ENCODE data around the gene BCL2L1.
"Not testable (repeated sequence)": the region's sequence is repeated elsewhere in the genome, so short reads cannot be mapped to it uniquely, and the experiment has no call there.

The BCL2L1 gene

DNA sequence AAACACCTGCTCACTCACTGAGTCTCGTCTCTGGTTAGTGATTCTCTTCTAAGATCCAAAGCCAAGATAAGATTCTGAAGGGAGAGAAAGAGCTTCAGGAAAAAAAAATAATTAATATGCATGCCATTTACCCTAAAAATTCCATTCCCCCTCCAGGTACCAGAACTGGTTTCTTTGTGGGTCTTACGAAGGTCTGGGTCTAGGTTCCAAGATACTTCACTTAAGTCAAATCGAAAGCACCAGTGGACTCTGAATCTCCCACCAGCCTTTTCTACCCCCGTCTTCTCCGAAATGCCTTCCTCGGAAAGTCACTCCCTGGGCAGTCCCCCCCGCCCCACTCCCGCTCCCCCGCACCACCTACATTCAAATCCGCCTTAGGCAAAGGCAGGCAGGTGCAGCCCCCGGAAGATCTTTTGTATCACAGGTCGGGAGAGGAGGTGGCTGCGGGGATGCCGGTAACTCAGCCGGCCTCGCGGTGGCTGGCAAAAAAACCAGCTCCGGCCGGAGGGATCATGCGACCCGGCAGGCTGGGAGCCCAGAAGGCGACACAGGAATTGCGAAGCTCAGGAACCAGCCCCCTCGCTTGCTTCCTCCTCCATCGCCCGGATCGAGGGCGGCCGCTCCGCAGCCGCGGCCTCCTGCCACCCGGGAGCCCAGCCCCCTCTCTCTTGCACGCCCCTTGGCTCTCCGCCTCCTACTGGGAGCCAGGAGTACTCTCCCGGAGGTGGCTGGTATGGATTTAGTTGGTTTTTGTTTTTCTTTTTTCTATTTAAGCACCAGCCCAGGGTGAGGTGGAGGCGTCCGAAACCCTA lies at the start of gene BCL2L1:
Gene BCL2L1, minus strand, starts transcription at position 612 of the 812 bp plus-strand sequence. CDS start 650 bp downstream, outside the sequence.
- peak; percentile 78 for DNase-seq

DNA sequence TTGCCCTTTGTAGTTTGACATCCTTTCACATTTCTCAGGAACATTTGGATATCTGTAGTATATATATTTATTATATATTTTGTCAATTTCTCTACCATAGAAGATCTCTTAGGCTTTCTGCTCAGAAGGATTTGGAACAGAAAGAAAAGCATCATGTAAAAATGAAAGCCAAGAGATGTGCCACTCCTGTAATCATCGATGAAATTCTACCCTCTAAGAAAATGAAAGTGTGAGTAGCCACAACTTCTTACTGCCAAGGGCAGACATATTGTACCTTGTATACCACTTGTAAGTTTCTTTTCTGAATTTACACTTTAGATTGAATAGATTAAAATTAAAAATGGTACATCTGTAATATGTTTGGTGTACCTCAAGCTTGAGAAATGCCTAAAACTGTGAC lies 47.6 kb upstream of the BCL2L1 start:
- DNase-seq, result no peak

DNA sequence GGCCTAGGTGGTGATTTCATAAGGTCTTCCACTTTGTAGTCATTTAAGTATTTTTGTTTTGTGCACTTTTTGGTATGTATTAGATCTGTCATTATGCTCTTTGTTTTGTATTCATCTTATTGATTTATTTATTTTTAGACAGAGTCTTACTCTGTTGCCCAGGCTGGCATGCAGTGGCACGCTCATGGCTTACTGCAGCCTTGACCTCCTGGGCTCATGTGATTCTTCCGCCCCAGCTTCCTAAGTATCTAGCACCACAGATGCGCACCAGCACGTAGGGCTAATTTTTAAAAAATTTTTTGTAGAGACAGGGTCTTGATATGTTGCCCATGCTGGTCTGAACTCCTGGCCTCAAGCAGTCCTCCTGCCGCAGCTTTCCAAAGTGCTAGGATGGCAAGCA lies 47.0 kb upstream of the BCL2L1 start:
- DNase-seq, result no peak

DNA sequence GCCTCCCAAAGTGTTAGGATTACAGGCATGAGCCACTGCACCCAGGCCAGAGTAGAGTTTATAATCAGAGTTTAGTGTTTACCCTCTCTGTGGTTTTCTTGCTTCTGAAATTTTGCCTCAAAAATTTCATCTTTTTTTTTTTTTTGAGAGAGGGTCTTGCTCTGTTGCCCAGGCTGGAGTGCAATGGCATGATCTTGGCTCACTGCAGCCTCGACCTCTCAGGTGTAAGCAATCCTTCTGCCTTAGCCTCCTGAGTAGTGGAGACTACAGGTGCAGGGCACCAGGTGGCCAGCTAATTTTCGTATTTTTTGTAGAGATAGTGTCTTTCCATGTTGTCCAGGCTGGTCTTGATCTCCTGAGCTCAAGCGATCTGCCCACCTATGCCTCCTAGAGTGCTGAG lies 45.1 kb upstream of the BCL2L1 start:
- no peak for DNase-seq

DNA sequence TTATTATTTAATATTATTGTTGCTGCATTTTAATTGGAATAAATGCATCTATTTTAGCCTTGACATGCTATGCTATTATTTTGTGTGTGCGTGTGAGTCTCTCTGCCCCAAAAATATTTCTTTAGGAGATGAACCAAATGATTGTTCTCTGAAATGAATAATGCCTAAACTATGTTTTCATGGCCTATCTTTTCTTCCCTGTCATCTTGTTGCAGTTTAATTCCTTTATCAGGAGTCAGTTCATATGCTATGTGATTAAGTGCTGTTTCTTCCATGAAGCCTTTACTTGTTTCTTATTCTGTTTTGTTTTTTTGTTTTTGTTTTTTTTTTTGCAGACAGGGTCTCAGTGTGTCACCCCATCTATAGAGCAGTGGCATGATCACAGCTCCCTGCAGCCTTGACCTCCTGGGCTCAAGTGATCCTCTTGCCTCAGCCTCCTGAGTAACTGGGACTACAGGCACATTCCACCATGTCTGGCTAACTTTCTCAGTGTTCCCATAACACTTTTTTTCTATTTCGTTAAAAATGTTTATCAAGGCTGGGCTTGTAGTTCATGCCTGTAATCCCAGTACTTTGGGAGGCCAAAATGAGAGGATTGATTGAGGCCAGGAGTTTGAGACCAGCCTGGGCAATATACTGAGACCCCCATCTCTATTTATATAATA lies 42.1 kb upstream of the BCL2L1 start:
- DNase-seq, result peak; percentile 25

DNA sequence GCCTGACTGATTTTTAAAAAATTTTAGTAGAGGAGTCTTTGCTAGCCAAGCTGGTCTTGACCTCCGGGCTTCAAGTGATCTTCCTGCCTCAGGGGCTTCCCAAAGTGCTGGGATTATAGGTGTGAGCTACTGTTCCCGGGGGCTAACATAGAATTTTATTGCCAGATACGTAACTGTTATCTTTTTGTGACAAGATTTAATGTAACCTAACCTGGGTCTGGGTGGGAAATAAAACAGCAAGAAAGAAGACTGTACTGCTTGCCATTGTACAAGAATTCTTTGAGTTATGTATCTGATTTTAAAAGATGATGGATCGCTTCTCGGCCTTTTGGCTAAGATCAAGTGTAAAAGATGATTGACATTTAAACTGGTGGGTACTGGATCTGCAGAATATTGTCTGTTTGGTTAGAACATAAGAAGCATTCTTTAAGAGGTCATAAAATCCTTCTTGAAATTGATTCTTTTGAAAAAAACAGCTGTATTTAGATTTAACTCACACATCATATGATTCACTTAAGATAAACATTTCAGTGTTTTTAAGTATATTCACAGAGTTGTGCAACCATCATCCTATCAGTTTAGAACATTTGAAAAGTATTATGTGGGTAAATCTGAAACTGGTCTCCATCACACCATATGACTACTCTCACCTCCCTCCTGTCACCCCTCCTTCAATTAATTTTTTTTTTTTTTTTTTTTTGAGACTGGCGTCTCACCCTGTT lies 38.0 kb upstream of the BCL2L1 start:
- DNase-seq, result no peak

DNA sequence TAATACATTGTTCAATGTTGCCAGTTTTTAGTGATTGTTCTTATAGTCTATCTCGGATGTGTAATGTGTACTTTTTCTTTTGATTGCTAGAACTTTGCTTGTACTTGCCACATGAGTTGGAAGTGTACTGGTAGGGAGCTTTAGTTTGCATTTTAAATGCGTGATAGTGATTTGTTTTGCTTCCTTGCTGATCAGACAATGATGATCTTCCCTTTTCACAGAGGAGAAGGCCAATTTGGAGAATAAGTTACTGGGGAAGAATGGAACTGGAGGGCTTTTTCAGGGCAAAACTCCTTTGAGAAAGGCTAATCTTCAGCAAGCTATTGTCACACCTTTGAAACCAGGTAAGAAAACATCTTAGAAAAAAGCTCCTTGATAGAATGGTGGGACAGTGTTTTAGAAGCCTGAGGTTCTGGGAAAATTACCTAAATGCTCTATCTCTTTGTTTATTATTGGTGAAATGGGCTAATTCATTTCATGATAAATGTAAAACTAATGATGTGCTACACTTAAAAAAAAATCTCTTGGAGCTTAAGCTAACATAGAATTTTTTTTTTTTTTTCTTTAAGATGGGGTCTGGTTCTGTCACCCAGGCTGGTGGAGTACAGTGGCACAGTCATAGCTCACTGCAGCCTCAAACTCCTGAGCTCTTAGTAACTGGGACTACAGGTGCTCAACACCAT lies 37.3 kb upstream of the BCL2L1 start:
- no peak for DNase-seq

DNA sequence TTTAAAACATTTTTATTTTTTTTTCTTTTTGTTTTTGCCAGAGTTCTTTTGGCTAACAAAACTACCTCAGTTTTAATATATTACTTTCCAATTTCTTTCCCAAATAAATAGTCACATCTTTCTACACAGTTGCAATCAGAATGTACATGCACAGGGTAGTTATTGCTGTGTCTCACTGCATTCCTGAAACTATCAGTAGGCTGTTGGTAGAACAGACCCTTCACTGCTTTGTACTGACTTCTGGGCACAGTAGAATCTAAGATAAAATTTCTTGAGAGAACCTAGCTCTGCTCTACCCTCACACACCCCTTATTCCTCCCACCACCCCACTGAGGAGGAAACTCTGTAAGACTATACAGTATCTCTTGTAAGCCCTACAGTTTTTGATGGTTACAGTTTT lies 36.3 kb upstream of the BCL2L1 start:
- DNase-seq, result no peak

DNA sequence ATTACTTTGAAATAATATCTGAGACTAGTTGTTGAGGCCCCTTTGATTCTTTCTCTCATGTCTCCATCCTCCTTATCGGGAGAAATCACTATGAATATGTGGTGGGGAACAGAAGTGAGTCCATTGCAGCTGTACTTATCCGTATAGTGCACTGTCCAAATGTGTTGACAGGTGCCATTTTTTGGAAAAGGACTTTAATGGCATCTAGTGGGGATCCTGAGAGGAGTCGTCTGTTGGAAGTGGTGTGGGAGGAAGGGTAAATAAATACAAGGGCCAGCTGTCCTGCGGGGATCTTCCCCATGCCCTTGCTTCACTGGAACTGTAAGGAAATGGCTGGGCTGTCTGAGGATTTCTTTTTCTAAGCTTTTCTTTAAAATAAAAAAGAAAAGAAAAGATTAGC lies 35.9 kb upstream of the BCL2L1 start:
- no peak for DNase-seq

DNA sequence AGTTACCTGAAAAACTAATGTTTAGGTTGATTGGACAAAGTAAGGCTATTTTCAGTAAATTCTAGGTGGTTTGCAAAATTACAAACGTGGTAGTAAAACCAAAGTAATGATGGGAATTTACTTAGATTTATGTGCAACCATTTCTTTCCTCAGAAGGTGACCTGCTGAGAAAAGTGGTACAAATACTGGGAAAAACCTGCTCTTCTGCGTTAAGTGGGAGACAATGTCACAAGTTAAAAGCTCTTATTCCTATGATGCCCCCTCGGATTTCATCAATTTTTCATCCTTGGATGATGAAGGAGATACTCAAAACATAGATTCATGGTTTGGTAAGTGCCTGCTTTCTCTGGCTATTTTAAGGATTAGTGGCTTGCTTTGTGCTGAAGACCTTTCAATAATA lies 34.6 kb upstream of the BCL2L1 start:
- DNase-seq, result no peak

DNA sequence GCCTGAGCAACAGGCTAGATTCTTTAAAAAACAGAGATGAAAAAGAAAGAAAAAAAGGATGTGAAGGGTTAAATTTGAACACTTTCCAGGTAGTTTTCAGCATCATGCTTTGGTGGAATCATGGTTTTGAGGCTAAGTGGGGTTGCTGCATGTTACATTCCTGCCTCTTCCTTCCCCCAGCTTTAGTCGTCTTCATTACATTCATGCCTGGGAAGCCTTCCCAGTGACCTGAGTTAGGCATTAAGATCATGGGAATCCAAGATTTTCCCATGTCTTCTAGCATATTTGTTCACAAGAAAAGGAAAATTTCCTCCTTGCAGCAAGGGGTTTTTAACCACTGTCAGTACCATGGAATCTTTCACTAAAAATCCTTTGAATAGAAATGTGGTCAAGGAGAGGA lies 28.5 kb upstream of the BCL2L1 start:
- DNase-seq, result no peak

DNA sequence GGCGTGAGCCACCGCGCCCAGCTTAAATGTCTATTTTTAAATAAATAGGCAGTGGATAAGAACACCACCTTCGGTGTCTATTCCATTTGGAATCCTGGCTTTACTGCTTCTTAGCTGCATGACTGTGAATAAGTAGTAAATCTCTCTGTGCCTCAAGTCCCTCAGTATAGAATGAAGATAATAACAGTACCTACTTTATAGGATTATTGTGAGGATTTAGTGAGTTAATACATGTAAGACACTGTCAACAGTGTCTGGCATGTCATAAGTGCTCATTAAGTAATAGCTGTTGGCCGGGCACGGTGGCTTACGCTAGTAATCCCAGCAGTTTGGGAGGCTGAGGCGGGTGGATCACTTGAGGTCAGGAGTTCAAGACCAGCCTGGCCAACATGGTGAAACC lies 26.6 kb upstream of the BCL2L1 start:
- no peak for DNase-seq

DNA sequence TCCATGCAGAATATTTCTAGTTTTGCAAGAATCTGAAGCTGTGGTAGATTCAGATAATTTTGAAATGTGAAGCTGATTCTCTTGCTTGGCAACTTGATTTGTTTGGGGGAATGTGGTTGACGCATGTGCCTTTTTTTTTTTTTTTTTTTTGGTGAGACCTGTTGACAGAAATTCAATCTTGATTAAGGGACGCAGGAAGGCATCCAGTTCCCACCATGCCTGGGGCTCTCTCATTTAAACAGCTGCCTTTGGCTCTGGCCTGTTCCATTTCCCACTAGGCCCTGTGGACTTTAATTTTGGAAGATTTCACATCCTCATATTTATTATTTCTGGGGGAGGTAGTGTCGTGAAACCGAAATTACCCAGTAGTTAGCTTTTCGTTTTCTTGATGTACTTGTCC lies 25.0 kb upstream of the BCL2L1 start:
- DNase-seq, result no peak

DNA sequence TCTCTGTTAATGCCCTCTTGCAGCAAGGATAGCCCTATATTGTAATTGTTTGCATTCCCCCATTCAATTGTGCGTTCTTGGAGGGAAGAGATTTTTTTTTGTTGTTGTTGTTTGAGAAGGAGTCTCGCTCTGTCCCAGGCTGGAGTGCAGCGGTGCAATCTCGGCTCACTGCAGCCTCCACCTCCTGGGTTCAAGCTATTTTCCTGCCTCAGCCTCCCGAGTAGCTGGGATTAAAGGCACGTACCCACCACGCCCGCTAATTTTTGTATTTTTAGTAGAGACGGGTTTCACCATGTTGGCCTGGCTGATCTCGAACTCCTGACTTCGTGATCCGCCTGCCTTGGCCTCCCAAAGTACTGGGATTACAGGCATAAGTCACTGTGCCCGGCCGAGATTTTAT lies 24.4 kb upstream of the BCL2L1 start:
- not testable (repeated sequence) for DNase-seq

DNA sequence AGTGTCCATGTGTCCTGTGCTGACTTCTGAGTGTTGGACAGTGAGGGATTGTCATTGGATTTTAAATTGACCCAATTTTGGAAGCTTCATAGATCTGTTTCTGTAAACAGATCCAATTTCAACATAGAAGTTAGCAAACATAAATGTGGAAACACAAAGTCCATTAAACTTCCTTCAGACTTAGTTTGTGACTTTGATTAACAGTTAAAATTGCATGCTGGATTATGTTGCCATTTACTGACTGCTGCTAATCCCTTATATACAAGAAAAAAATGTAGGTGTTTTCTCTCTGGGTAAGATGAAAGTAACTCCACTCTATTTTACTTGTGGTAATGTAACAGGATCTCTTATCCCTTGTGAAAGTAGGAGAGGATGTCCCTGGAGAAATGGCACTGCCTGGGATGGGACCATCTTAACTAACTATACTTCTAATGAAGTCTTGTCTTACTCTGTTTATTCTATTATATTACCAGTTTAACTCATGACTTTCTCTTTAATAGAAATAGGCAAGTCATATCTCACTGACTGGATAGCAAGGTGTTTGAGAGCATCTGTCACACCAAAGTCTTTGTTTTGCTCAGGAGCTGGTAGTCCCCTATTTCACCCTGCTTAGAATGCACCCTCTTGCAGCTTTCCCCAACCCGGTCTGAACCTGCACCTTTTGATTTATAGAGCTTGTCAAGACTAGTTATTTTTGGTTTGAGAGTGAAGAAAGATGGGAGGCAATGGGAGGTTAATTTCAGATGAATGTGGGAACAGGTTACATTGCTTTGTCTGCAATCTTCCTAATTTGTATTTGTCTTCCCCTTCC lies 23.6 kb upstream of the BCL2L1 start:
- no peak for DNase-seq

DNA sequence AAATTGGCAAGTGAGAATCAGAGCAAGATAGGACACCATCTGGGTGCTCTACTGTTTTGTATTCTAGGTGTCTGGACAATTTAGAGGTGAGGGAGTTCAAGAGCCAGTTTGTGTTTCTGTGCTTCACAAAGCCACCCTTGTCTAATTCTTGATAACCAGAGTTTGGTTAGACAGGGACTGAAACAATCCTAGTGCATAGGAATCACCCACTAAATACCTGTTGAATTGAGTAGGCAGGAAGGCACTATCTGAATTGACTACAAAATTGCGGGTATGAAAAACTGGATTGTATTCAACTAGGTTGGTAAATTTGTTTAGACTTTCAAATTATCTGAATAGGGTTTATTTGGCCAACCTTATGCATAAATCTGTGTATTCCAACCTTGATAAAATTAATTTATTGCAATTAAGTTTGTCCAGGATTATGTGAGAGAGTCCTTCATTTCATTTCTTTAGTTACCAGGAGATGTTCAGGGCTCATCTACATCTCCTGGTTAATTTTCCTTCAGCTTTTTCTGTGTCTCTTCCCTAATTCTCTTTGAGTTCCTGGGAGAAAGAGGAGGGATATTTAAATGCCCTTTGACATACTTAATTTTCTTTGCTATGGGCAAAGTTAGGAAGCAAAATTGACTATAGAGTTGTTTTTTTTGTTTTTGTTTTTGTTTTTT lies 18.1 kb upstream of the BCL2L1 start:
- DNase-seq, result no peak

DNA sequence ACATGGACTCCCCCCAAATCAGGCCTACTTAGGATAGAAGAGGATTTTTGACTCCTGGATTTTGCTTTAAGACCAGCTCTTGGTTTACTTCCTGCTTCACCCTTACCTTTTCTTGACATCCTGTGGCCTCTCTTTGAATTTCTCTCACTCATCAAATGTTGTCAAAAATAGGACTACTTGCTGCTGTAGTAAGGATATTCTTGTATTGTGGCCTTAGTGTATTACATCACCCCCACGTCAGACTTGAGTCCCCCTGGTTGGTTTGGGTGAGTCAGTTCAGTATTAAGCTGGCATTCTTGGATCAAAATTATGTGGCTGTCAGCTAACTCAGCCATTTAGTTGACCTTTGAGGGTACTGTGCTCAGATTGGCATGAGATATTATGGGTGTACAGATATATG lies 17.5 kb upstream of the BCL2L1 start:
- DNase-seq, result peak; percentile 11

DNA sequence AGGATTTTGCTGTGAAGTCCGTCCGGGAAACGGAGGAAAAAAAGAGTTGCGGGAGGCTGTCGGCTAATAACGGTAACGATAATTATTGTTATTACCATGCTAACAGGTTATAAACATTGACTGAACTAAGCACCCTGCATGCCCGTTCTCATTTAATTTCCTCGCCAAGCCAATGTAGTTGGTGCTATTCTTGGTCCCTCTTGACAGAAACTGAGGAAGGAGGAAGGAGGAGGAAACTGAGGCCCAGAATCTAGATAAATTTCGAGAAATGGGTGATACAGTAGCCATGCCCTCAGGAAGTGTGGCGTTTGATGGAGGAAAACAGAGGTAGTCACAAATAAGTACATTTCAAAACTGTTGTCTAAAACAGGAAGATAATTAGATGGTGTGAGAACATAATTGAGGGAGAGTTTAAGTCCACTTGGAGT lies 16.9 kb upstream of the BCL2L1 start:
- no peak for DNase-seq

DNA sequence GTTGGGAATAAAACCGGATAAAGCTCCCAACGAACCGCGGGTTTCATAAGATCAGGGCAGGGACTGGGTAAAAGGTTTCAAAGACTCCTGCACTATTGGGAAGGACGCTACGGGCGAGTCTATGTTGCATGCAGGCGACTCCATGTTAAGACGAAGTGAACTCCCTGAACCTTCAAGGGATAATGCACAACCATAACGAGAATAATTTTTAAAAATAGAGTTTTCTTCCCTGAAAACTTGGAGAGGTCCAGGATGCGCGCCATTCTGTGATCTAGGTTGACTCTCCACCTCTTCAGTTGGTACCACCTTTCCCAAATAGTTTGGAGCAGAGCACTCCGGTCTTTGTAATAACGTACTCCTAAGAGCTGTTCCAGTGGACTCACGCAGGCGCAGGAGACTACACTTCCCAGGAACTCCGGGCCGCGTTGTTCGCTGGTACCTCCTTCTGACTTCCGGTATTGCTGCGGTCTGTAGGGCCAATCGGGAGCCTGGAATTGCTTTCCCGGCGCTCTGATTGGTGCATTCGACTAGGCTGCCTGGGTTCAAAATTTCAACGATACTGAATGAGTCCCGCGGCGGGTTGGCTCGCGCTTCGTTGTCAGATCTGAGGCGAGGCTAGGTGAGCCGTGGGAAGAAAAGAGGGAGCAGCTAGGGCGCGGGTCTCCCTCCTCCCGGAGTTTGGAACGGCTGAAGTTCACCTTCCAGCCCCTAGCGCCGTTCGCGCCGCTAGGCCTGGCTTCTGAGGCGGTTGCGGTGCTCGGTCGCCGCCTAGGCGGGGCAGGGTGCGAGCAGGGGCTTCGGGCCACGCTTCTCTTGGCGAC lies 16.3 kb upstream of the BCL2L1 start, which contains the start of gene TPX2:
Gene TPX2, plus strand, starts transcription at position 562 of the 821 bp plus-strand sequence. CDS start 18,187 bp downstream, outside the sequence.
- peak; percentile 95 for DNase-seq

DNA sequence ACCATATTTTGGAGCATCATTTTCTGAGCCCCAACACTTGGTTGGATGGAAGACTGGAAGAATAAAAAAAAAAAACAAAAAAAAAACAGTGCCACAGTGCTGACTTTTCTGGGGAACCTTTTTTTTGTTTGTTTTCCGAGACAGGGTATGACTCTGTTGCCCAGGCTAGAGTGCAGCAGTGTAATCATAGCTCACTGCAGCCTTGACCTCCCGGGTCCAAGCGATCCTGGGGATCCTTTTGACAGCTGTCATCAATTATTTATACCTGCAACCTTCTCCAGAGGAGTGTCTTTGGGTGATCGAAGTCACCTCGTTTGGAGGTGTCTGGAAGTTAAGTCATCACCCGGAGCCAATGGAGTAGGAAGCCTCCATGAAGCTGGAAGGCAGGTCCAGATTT lies 8.7 kb upstream of the BCL2L1 start:
- no peak for DNase-seq

All from kidney glomerular epithelial cell (primary cell).